Measurements from ENCODE around the gene RUNX1.
A peak's percentile ranks its signal among the peaks of the same experiment; 100 is the strongest.

RUNX1 gene

GRCh38 chr21:34924771-34925419 lies 124.2 kb downstream of the RUNX1 start:
- Mint-ChIP-seq H3K27ac (peak overlapping the region; percentile 57), H3K4me1 (ENCODE audit: low read depth) (peaks cover 88% of the 10 kb centered on the region), H3K27me3 (no peaks in the 10 kb centered on the region), H3K9me3 (peaks cover 9% of the 10 kb centered on the region), H3K36me3 (ENCODE audit: low read depth) (peaks cover 24% of the 10 kb centered on the region), H3K4me3 (no peak overlapping the region)

- no peaks in the 10 kb centered on the region for H3K27me3 Mint-ChIP-seq
- H3K27ac Mint-ChIP-seq = peak overlapping the region; percentile 57
- no peak overlapping the region for H3K4me3 Mint-ChIP-seq
- peaks cover 9% of the 10 kb centered on the region for H3K9me3 Mint-ChIP-seq
- H3K36me3 Mint-ChIP-seq (ENCODE audit: low read depth) = peaks cover 24% of the 10 kb centered on the region
- peaks cover 89% of the 10 kb centered on the region for H3K4me1 Mint-ChIP-seq (ENCODE audit: low read depth)
Observed at GRCh38 chr21:34924194-34924593, 124.9 kb downstream of the RUNX1 start.

GRCh38 chr21:34923626-34924025 lies 125.5 kb downstream of the RUNX1 start:
- peaks cover 24% of the 10 kb centered on the region for H3K36me3 Mint-ChIP-seq (ENCODE audit: low read depth)
- H3K27me3 Mint-ChIP-seq = no peaks in the 10 kb centered on the region
- H3K4me3 Mint-ChIP-seq = no peak overlapping the region
- peaks cover 9% of the 10 kb centered on the region for H3K9me3 Mint-ChIP-seq
- H3K4me1 Mint-ChIP-seq (ENCODE audit: low read depth) = peaks cover 83% of the 10 kb centered on the region
- H3K27ac Mint-ChIP-seq = peak overlapping the region; percentile 57

GRCh38 chr21:34923202-34923601 lies 125.9 kb downstream of the RUNX1 start:
- peaks cover 24% of the 10 kb centered on the region for H3K36me3 Mint-ChIP-seq (ENCODE audit: low read depth)
- H3K4me3 Mint-ChIP-seq = no peak overlapping the region
- no peak overlapping the region for H3K27ac Mint-ChIP-seq
- H3K4me1 Mint-ChIP-seq (ENCODE audit: low read depth) = peaks cover 80% of the 10 kb centered on the region
- no peaks in the 10 kb centered on the region for H3K27me3 Mint-ChIP-seq
- H3K9me3 Mint-ChIP-seq = peaks cover 9% of the 10 kb centered on the region

- no peak overlapping the region for H3K4me3 Mint-ChIP-seq
- H3K9me3 Mint-ChIP-seq = peaks cover 9% of the 10 kb centered on the region
- H3K4me1 Mint-ChIP-seq (ENCODE audit: low read depth) = peaks cover 76% of the 10 kb centered on the region
- peak overlapping the region; percentile 32 for H3K27ac Mint-ChIP-seq
- H3K36me3 Mint-ChIP-seq (ENCODE audit: low read depth) = peaks cover 21% of the 10 kb centered on the region
- H3K27me3 Mint-ChIP-seq = no peaks in the 10 kb centered on the region
Observed at GRCh38 chr21:34922479-34922878, 126.6 kb downstream of the RUNX1 start.

GRCh38 chr21:34921151-34921550 lies 128.0 kb downstream of the RUNX1 start:
- Mint-ChIP-seq H3K4me3 (no peak overlapping the region), H3K36me3 (ENCODE audit: low read depth) (peaks cover 20% of the 10 kb centered on the region)

GRCh38 chr21:34919406-34919805 lies 129.7 kb downstream of the RUNX1 start:
- H3K36me3 Mint-ChIP-seq (ENCODE audit: low read depth) = peaks cover 24% of the 10 kb centered on the region
- H3K4me1 Mint-ChIP-seq (ENCODE audit: low read depth) = peaks cover 56% of the 10 kb centered on the region
- H3K27ac Mint-ChIP-seq = peak overlapping the region; percentile 71
- peaks cover 8% of the 10 kb centered on the region for H3K9me3 Mint-ChIP-seq
- peak overlapping the region; percentile 36 for H3K4me3 Mint-ChIP-seq
- H3K27me3 Mint-ChIP-seq = no peaks in the 10 kb centered on the region

More at GRCh38 chr21:34921151-34921550, 128.0 kb downstream of the RUNX1 start:
- Mint-ChIP-seq H3K27ac (no peak overlapping the region), H3K4me1 (ENCODE audit: low read depth) (peaks cover 70% of the 10 kb centered on the region), H3K9me3 (peaks cover 9% of the 10 kb centered on the region), H3K27me3 (no peaks in the 10 kb centered on the region)

- peaks cover 16% of the 10 kb centered on the region for H3K36me3 Mint-ChIP-seq (ENCODE audit: low read depth)
- H3K27me3 Mint-ChIP-seq = no peaks in the 10 kb centered on the region
- peaks cover 43% of the 10 kb centered on the region for H3K4me1 Mint-ChIP-seq (ENCODE audit: low read depth)
- peak overlapping the region; percentile 32 for H3K27ac Mint-ChIP-seq
- H3K4me3 Mint-ChIP-seq = no peak overlapping the region
- H3K9me3 Mint-ChIP-seq = no peaks in the 10 kb centered on the region
Observed at GRCh38 chr21:34916446-34916845, 132.7 kb downstream of the RUNX1 start.

- H3K4me1 Mint-ChIP-seq (ENCODE audit: low read depth) = peaks cover 48% of the 10 kb centered on the region
- peaks cover 12% of the 10 kb centered on the region for H3K36me3 Mint-ChIP-seq (ENCODE audit: low read depth)
- no peaks in the 10 kb centered on the region for H3K27me3 Mint-ChIP-seq
- no peak overlapping the region for H3K4me3 Mint-ChIP-seq
- H3K9me3 Mint-ChIP-seq = no peaks in the 10 kb centered on the region
- H3K27ac Mint-ChIP-seq = no peak overlapping the region
Observed at GRCh38 chr21:34915364-34915841, 133.7 kb downstream of the RUNX1 start.

- H3K27ac Mint-ChIP-seq = no peak overlapping the region
- H3K4me1 Mint-ChIP-seq (ENCODE audit: low read depth) = peaks cover 48% of the 10 kb centered on the region
- H3K27me3 Mint-ChIP-seq = no peaks in the 10 kb centered on the region
- H3K36me3 Mint-ChIP-seq (ENCODE audit: low read depth) = peaks cover 12% of the 10 kb centered on the region
- H3K4me3 Mint-ChIP-seq = no peak overlapping the region
- no peaks in the 10 kb centered on the region for H3K9me3 Mint-ChIP-seq
Observed at GRCh38 chr21:34914239-34914638, 134.9 kb downstream of the RUNX1 start.

GRCh38 chr21:34913811-34914210 lies 135.3 kb downstream of the RUNX1 start:
- peaks cover 12% of the 10 kb centered on the region for H3K36me3 Mint-ChIP-seq (ENCODE audit: low read depth)
- no peak overlapping the region for H3K4me3 Mint-ChIP-seq
- no peaks in the 10 kb centered on the region for H3K9me3 Mint-ChIP-seq
- H3K27ac Mint-ChIP-seq = no peak overlapping the region
- peaks cover 52% of the 10 kb centered on the region for H3K4me1 Mint-ChIP-seq (ENCODE audit: low read depth)
- H3K27me3 Mint-ChIP-seq = no peaks in the 10 kb centered on the region

GRCh38 chr21:34912022-34912945 lies 136.8 kb downstream of the RUNX1 start:
- Mint-ChIP-seq H3K9me3 (no peaks in the 10 kb centered on the region), H3K4me1 (ENCODE audit: low read depth) (peaks cover 61% of the 10 kb centered on the region), H3K36me3 (ENCODE audit: low read depth) (peaks cover 12% of the 10 kb centered on the region), H3K4me3 (no peak overlapping the region), H3K27ac (no peak overlapping the region), H3K27me3 (no peaks in the 10 kb centered on the region)

GRCh38 chr21:34911360-34911759 lies 137.7 kb downstream of the RUNX1 start:
- Mint-ChIP-seq H3K36me3 (ENCODE audit: low read depth) (peaks cover 10% of the 10 kb centered on the region), H3K27ac (no peak overlapping the region), H3K9me3 (no peaks in the 10 kb centered on the region), H3K4me3 (no peak overlapping the region), H3K27me3 (no peaks in the 10 kb centered on the region), H3K4me1 (ENCODE audit: low read depth) (peaks cover 69% of the 10 kb centered on the region)

- H3K4me1 Mint-ChIP-seq (ENCODE audit: low read depth) = peaks cover 72% of the 10 kb centered on the region
- no peak overlapping the region for H3K4me3 Mint-ChIP-seq
Observed at GRCh38 chr21:34910396-34910795, 138.7 kb downstream of the RUNX1 start.

More at GRCh38 chr21:34910396-34910795, 138.7 kb downstream of the RUNX1 start:
- H3K36me3 Mint-ChIP-seq (ENCODE audit: low read depth) = peaks cover 6% of the 10 kb centered on the region
- no peak overlapping the region for H3K27ac Mint-ChIP-seq
- no peaks in the 10 kb centered on the region for H3K27me3 Mint-ChIP-seq
- H3K9me3 Mint-ChIP-seq = no peaks in the 10 kb centered on the region

Data from stimulated activated naive CD8-positive, alpha-beta T cell treated with anti-CD3 and anti-CD28 coated beads, Interleukin-15, Interleukin-2, amounts not matched to agents 100 ng/mL and 50 ng/mL, for 24 hours (primary cell).